Prostate gland (tissue), 2 donors: Measurements from ENCODE around the gene SND1. TPM values are rescaled to one million over a fixed set of nuclear protein-coding genes. Genes with fewer than 3 reads are reported as not detected.

ENCODE experiments used
- DNase-seq: peaks from one replicate; pipeline ENCODE4 v3.0.0-alpha.2; 2019; ENCODE audit warnings: low spot score
- H3K27ac ChIP-seq, 2 donors: fragments of 200-600 bp; sonication (generic); 2 replicates each; pipeline ENCODE4 v1.5.1; 2017 to 2019
- H3K27me3 ChIP-seq: fragments of 200-600 bp; sonication (generic); replicated peaks from 2 replicates; pipeline ENCODE4 v1.5.1; 2019; ENCODE audit not compliant: insufficient read depth
- H3K36me3 ChIP-seq, 2 donors: fragments of 200-600 bp; sonication (generic); 1 replicate in 1 of 2; 2 replicates in 1 of 2; pipeline versions ENCODE4 v1.5.1 to v1.8.1; 2017 to 2019
- H3K4me1 ChIP-seq: fragments of 200-600 bp; sonication (generic); replicated peaks from 2 replicates; pipeline ENCODE4 v1.5.1; 2019
- H3K4me3 ChIP-seq, 2 donors: fragments of 200-600 bp; sonication (generic); 2 replicates each; pipeline ENCODE4 v1.5.1; 2017 to 2019
- H3K9me3 ChIP-seq: fragments of 200-600 bp; sonication (generic); 2 replicates; pipeline ENCODE4 v1.5.1; 2017
- POLR2A ChIP-seq: fragments of 450-650 bp; IDR thresholded peaks from one replicate; pipeline ENCODE4 v1.6.1; 2016; ENCODE audit warnings: antibody characterized with exemption, mild to moderate bottlenecking
- POLR2AphosphoS5 ChIP-seq: sonication (generic); formaldehyde crosslinking; IDR thresholded peaks from one replicate; pipeline ENCODE4 v1.6.1; 2017; ENCODE audit warnings: antibody characterized with exemption
- WGBS: methylation state at CpG from one replicate; pipeline ENCODE4 v1.1.5; 2018; 5-methylcytosine and 5-hydroxymethylcytosine counted together
- intact Hi-C: fragments of 100-400 bp; cut with DNase I; formaldehyde crosslinking; loops from one replicate; pipeline ENCODE4 v1.14.2; 2022
- total RNA-seq, 2 donors: library from RNA; depleted of rRNA; stranded (reverse); fragments of >200 nt; gene quantifications; one replicate each; pipeline ENCODE4 v1.1.0, GENCODE V29; 2016
- TF ChIP-seq, protein P1 (sequence below), 4 experiments: fragments of 200-600 bp in 2 of 4; fragments of 450-650 bp in 2 of 4; sonication (generic) in 2 of 4; IDR thresholded peaks; 1 replicate in 3 of 4; 2 replicates in 1 of 4; pipeline ENCODE4 v1.5.1; 2016 to 2019; ENCODE audit warnings: antibody characterized with exemption in 4 of 4, mild to moderate bottlenecking in 2 of 4, moderate library complexity in 2 of 4

The SND1 gene
- total RNA-seq, 2 donors from 2014 or later: 175 to 190 TPM

DNA sequence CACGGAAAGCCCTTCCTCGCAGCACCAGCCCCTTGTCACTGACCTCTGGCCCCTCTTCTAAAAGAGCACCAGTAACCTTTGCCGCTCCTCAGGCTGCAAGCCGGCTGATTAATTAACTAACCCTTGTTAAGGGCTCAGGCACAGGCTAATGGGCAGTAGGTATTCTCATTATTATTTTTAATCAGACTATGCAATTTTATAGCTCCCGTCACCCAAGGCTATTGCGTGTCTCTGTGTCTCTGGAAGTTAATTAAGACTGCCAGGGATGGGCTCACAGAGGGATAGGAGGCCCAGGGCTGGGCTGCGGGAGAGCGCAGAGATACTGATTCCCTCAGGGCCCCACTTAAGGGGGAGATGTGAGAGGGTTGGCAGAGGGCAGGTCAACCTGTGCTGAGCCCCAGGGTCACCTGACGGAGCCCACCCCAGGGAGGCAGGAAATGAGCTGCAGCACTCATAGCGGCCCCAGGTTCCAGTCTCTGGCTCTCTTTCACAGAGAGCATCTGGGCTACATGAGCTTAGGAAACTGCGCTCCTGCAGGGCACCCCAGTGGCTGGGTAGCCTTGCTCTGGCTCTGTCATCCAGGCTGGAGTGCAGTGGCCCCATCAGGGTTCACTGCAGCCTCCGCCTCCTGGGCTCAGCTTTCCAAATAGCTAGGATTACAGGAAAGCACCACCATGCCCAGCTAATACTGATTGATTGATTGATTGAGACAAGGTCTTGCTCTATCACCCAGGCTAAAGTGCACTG lies 471.5 kb downstream of the SND1 start:
- Histone ChIP-seq H3K4me1 (no peaks in the 10 kb centered on the region), H3K9me3 (no peaks in the 10 kb centered on the region), H3K27ac (no peak overlapping the region), H3K4me3 (no peak overlapping the region), H3K27me3 (no peaks in the 10 kb centered on the region), H3K36me3 (no peaks in the 10 kb centered on the region)
- TF ChIP-seq POLR2A: no peak
- TF ChIP-seq, protein P1, sequence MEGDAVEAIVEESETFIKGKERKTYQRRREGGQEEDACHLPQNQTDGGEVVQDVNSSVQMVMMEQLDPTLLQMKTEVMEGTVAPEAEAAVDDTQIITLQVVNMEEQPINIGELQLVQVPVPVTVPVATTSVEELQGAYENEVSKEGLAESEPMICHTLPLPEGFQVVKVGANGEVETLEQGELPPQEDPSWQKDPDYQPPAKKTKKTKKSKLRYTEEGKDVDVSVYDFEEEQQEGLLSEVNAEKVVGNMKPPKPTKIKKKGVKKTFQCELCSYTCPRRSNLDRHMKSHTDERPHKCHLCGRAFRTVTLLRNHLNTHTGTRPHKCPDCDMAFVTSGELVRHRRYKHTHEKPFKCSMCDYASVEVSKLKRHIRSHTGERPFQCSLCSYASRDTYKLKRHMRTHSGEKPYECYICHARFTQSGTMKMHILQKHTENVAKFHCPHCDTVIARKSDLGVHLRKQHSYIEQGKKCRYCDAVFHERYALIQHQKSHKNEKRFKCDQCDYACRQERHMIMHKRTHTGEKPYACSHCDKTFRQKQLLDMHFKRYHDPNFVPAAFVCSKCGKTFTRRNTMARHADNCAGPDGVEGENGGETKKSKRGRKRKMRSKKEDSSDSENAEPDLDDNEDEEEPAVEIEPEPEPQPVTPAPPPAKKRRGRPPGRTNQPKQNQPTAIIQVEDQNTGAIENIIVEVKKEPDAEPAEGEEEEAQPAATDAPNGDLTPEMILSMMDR (IDR thresholded peaks at IDR 0.05): no peak
- TF ChIP-seq POLR2AphosphoS5: no peak
- DNase-seq: no peak
- 68% methylated on average over 12 of the region's 12 CpGs for WGBS
- intact Hi-C loops: no loop called here

DNA sequence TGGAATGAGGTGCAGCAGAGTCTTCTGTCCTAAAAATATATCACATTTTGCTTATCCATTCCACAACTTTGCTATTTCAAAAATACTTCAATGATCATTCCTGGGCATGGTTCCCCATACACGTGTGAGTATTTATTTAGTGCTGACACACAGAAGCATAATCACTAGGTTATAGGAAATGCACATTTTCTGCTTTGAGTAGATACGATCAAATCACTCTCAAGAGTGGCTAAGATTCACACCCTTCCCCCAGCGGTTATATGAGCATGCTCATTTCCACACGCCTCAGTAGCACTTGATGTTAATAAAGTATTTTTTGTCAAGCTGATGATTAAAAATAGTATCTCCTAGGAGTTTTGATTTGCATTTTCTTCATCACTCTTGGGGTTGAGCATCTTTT lies 472.8 kb downstream of the SND1 start:
- WGBS: 47% methylated on average over 4 of the region's 4 CpGs
- Histone ChIP-seq H3K27ac (no peak overlapping the region), H3K4me3 (no peak overlapping the region), H3K9me3 (no peaks in the 10 kb centered on the region), H3K4me1 (no peaks in the 10 kb centered on the region), H3K36me3 (no peaks in the 10 kb centered on the region), H3K27me3 (no peaks in the 10 kb centered on the region)
- TF ChIP-seq POLR2A (no peak), POLR2AphosphoS5 (no peak)
- TF ChIP-seq, protein P1 (IDR thresholded peaks at IDR 0.05): no peak
- DNase-seq: no peak
- intact Hi-C loops: no loop called here

DNA sequence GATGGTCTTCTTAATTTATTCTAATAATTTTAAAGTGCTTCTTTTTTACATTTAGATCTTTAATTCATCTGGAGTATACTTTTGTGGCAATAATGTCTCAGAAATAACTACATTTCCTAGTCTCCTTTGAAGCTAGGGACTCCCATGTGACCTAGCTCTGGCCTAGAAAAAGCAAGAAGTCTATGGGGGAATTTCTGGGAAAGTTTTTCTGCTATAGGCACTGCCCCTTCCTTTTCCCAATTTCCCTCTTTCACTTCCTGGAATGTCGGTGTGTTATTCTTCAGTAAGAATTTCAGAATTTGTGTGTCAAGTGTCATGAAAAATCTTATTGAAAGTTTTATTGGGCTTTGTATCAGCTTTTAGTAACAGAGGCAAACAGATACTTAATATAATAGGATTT lies 473.8 kb downstream of the SND1 start:
- no peak overlapping the region for H3K4me3 ChIP-seq
- no peaks in the 10 kb centered on the region for H3K36me3 ChIP-seq
- H3K27ac ChIP-seq: no peak overlapping the region
- no peaks in the 10 kb centered on the region for H3K27me3 ChIP-seq
- no peak for DNase-seq
- no peaks in the 10 kb centered on the region for H3K9me3 ChIP-seq
- intact Hi-C loops: no loop called here
- H3K4me1 ChIP-seq: no peaks in the 10 kb centered on the region
- WGBS: 72% methylated on average over 1 of the region's 1 CpG
- TF ChIP-seq POLR2AphosphoS5 (no peak), POLR2A (no peak)
- TF ChIP-seq, protein P1 (IDR thresholded peaks at IDR 0.05): no peak

GRCh38 chr7:128128401-128128800 lies 476.4 kb downstream of the SND1 start:
- no peaks in the 10 kb centered on the region for H3K27me3 ChIP-seq
- no peak for DNase-seq
- H3K4me1 ChIP-seq: no peaks in the 10 kb centered on the region
- H3K27ac ChIP-seq: no peak overlapping the region
- no peaks in the 10 kb centered on the region for H3K9me3 ChIP-seq
- H3K36me3 ChIP-seq: no peaks in the 10 kb centered on the region
- intact Hi-C loops: no loop called here
- 83% methylated on average over 3 of the region's 3 CpGs for WGBS
- no peak overlapping the region for H3K4me3 ChIP-seq
- TF ChIP-seq, protein P1 (IDR thresholded peaks at IDR 0.05): no peak
- no peak for TF ChIP-seq POLR2AphosphoS5
- no peak for TF ChIP-seq POLR2A

GRCh38 chr7:128129224-128129864 lies 477.4 kb downstream of the SND1 start:
- Histone ChIP-seq H3K4me1 (no peaks in the 10 kb centered on the region), H3K9me3 (no peaks in the 10 kb centered on the region), H3K36me3 (no peaks in the 10 kb centered on the region), H3K27me3 (no peaks in the 10 kb centered on the region), H3K27ac (no peak overlapping the region), H3K4me3 (no peak overlapping the region)
- intact Hi-C loops: no loop called here
- WGBS: 71% methylated on average over 12 of the region's 12 CpGs
- no peak for DNase-seq
- TF ChIP-seq POLR2AphosphoS5 (no peak), POLR2A (no peak)
- TF ChIP-seq, protein P1 (IDR thresholded peaks at IDR 0.05): no peak
